Measurements from ENCODE around the gene CNGB1. TPM values are rescaled to one million over a fixed set of nuclear protein-coding genes. Genes with fewer than 3 reads are reported as not detected.

The CNGB1 gene
- polyA plus RNA-seq, 2 of the 4 experiments (the other 2 are of a cell fraction): 0.23 to 0.39 TPM

DNA sequence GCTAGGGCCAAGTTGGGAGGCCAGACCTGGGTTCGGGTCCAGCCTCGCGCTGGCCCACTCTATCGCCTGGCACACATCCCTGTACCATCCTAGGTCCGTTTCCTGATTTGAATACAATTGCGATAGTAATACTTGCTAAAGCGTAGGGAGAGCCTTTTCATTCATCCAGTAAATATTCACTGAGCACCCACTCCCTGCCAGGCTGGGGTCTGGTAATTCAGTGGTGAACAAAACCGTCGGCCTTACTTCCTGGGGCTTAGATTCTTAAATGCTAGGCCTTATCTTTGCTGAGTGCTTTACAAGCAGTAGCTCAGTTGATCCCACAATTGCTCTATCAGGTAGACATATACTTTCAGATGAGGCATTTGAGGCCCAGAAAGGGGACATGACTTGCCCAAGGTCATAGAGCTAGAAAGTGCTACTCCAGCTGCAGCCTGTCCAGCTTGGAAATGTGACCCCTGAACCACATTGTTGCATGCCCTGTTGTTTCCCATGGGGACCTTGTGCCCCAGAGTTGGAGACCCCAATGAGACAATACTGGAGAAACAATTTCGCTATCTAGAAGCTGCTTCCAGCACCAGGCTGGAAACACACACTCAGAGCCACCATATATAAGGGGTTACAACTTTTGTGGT lies 31.0 kb upstream of the CNGB1 start:
- Histone ChIP-seq H3K27ac (peak overlapping the region; percentile 98), H3K4me2 (peak overlapping the region; percentile 100), H3K9me3 (0 out of 3 replicates have a peak, but pooled peaks cover 3% of the 10 kb centered on the region), H3K4me3 (peak overlapping the region; percentile 99), H3K4me1 (peaks cover 41% of the 10 kb centered on the region)
- CTCF ChIA-PET: interaction anchor here (0.8 to 12.6 kb wide), 21 partner anchors 11 to 426 kb away, joined by 3 to 160 read pairs (median 6); no protein-coding TSS in a partner anchor
- ATAC-seq (peak in 1 of 2 experiments; percentile 3; a peak in 3 of 6 replicates), DNase-seq (ENCODE audit: low read depth in 1 of 2, low spot score in 1 of 2) (no peak), FAIRE-seq (no peak)
- POLR2A ChIA-PET: interaction anchor here (0.5 to 1.4 kb wide), 6 partner anchors 12 to 355 kb away, joined by 3 to 6 read pairs (median 4); no protein-coding TSS in a partner anchor
- WGBS (ENCODE audit: missing lambda C conversion rate): 39% methylated on average over 10 of the region's 10 CpGs
- TF ChIP-seq SMC3 (IDR thresholded peaks at IDR 0.05) (no peak), SREBF2 (IDR thresholded peaks at IDR 0.05) (no peak), EHF (CRISPR knock-in tag; IDR thresholded peaks at IDR 0.05) (no peak), CHD2 (IDR thresholded peaks at IDR 0.05; ENCODE audit: low read length, partially characterized antibody) (no peak), MAZ (IDR thresholded peaks at IDR 0.05; ENCODE audit: borderline replicate concordance, low read depth, low read length) (no peak), RCOR1 (IDR thresholded peaks at IDR 0.05; ENCODE audit: low read depth, low read length) (no peak), KDM1A (IDR thresholded peaks at IDR 0.05; ENCODE audit: low read depth) (no peak), POLR2AphosphoS2 (conservative IDR thresholded peaks at IDR 0.05; ENCODE audit: low read length) (no peak), JUN (IDR thresholded peaks at IDR 0.05) (no peak), MYC (IDR thresholded peaks at IDR 0.05; ENCODE audit: borderline replicate concordance, low read length) (no peak), HOXB5 (CRISPR knock-in tag; IDR thresholded peaks at IDR 0.05) (no peak), ESRRA (IDR thresholded peaks at IDR 0.05; ENCODE audit: borderline replicate concordance, low read length) (no peak), CHD4 (IDR thresholded peaks at IDR 0.05; ENCODE audit: borderline replicate concordance) (no peak)
- TF ChIP-seq, protein P1, sequence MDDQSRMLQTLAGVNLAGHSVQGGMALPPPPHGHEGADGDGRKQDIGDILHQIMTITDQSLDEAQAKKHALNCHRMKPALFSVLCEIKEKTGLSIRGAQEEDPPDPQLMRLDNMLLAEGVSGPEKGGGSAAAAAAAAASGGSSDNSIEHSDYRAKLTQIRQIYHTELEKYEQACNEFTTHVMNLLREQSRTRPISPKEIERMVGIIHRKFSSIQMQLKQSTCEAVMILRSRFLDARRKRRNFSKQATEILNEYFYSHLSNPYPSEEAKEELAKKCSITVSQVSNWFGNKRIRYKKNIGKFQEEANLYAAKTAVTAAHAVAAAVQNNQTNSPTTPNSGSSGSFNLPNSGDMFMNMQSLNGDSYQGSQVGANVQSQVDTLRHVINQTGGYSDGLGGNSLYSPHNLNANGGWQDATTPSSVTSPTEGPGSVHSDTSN (IDR thresholded peaks at IDR 0.05): no peak
- TF ChIP-seq, protein P2, sequence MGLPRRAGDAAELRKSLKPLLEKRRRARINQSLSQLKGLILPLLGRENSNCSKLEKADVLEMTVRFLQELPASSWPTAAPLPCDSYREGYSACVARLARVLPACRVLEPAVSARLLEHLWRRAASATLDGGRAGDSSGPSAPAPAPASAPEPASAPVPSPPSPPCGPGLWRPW (IDR thresholded peaks at IDR 0.05): no peak
- TF ChIP-seq, protein P3, sequence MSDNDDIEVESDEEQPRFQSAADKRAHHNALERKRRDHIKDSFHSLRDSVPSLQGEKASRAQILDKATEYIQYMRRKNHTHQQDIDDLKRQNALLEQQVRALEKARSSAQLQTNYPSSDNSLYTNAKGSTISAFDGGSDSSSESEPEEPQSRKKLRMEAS (IDR thresholded peaks at IDR 0.05): no peak

DNA sequence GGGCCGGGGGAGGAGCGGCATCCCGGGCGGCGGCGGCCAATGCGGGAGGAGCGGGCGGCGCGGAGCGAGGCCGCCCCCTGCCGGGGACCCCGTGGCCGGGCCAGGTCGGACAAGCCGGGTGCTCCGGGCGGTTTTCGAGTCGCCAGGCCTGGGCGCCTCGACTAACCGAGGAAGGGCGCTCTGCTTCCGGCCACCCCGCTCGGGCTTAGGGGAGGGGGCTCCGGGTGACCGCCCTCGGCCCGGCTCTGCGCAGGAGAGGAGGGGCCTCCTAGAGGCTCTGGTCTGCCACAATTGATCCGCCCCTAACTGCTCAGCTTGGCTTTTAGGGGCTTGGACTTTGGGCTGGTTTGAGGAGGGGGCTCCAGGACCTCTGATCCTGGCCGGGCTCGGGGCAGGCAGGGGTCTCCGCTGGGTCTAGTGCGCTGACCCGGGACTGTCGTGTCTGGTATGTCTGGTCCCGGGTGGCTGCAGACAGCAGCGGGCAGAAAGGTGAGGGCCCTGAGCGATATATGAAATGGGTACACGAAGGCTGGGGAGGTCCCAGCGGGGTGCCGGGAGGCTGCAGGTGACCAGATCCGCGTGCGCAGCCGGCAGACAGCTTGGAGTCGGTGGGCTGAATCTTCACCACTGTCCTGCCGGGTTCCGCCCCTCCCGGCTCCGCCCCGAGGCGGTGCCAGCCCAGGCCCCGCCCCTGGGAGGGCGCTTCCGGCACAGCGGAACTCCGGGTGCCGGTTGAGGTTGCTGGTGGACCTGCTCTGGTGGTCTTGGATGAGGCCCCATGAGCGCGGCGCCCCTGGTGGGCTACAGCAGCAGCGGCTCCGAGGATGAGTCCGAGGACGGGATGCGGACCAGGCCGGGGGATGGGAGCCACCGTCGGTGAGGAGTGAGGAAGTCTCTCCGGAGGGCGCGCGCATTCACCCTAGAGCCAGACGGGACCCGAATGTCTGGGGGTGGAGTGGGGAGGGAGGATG lies 30.1 kb upstream of the CNGB1 start, which contains the start of gene USB1:
Gene USB1, plus strand, starts transcription at position 702 of the 971 bp plus-strand sequence. Its CDS starts 77 bp downstream, at position 779.
- FAIRE-seq: peak; percentile 39
- WGBS (ENCODE audit: missing lambda C conversion rate): 1% methylated on average over 43 of the region's 81 CpGs
- TF ChIP-seq PHF8 (IDR thresholded peaks at IDR 0.05; ENCODE audit: borderline replicate concordance, low read depth) (peak; percentile 47; the same call in 1 of the 2 replicates), POLR2A (IDR thresholded peaks at IDR 0.05; ENCODE audit: low read length) (peak; percentile 90), NR3C1 (IDR thresholded peaks at IDR 0.05) (no peak), JUN (IDR thresholded peaks at IDR 0.05) (peak in 1 of 2 experiments; percentile 61; a peak in 4 of 5 replicates), CHD2 (IDR thresholded peaks at IDR 0.05; ENCODE audit: low read length, partially characterized antibody) (no peak), ZSCAN20 (CRISPR knock-in tag; IDR thresholded peaks at IDR 0.05) (no peak), RARB (CRISPR knock-in tag; IDR thresholded peaks at IDR 0.05) (no peak), EHF (CRISPR knock-in tag; IDR thresholded peaks at IDR 0.05) (no peak), TP53 (CRISPR knock-in tag; IDR thresholded peaks at IDR 0.05) (peak; percentile 72; the same call in 1 of the 2 replicates), RAD21 (conservative IDR thresholded peaks at IDR 0.05 in 1 of 2, IDR thresholded peaks at IDR 0.05 in 1 of 2) (peak; percentile 48 to 89; a peak in 4 of 5 replicates), KDM5A (IDR thresholded peaks at IDR 0.05) (no peak), SMC3 (IDR thresholded peaks at IDR 0.05) (peak; percentile 89), RFX5 (IDR thresholded peaks at IDR 0.05) (no peak), NPAS2 (CRISPR knock-in tag; IDR thresholded peaks at IDR 0.05; ENCODE audit: borderline replicate concordance) (peak; percentile 52; the same call in 1 of the 2 replicates), MAFK (IDR thresholded peaks at IDR 0.05; ENCODE audit: partially characterized antibody) (no peak), BHLHE40 (IDR thresholded peaks at IDR 0.05; ENCODE audit: low read depth, low read length) (peak; percentile 25; the same call in 1 of the 2 replicates), CEBPB (IDR thresholded peaks at IDR 0.05) (no peak)
- TF ChIP-seq, protein P4, sequence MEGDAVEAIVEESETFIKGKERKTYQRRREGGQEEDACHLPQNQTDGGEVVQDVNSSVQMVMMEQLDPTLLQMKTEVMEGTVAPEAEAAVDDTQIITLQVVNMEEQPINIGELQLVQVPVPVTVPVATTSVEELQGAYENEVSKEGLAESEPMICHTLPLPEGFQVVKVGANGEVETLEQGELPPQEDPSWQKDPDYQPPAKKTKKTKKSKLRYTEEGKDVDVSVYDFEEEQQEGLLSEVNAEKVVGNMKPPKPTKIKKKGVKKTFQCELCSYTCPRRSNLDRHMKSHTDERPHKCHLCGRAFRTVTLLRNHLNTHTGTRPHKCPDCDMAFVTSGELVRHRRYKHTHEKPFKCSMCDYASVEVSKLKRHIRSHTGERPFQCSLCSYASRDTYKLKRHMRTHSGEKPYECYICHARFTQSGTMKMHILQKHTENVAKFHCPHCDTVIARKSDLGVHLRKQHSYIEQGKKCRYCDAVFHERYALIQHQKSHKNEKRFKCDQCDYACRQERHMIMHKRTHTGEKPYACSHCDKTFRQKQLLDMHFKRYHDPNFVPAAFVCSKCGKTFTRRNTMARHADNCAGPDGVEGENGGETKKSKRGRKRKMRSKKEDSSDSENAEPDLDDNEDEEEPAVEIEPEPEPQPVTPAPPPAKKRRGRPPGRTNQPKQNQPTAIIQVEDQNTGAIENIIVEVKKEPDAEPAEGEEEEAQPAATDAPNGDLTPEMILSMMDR (IDR thresholded peaks at IDR 0.05): peak; percentile 77
- TF ChIP-seq, protein P5, sequence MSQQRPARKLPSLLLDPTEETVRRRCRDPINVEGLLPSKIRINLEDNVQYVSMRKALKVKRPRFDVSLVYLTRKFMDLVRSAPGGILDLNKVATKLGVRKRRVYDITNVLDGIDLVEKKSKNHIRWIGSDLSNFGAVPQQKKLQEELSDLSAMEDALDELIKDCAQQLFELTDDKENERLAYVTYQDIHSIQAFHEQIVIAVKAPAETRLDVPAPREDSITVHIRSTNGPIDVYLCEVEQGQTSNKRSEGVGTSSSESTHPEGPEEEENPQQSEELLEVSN (IDR thresholded peaks at IDR 0.05; ENCODE audit: borderline replicate concordance, low read depth): peak; percentile 29; the same call in 1 of the 2 replicates
- TF ChIP-seq, protein P3 (IDR thresholded peaks at IDR 0.05): peak; percentile 65

More for the DNA sequence above, 30.1 kb upstream of the CNGB1 start, which contains the start of gene USB1:
- DNase-seq (ENCODE audit: low read depth in 1 of 2, low spot score in 1 of 2) (peak; percentile 91 to 97), ATAC-seq (peak; percentile 84 to 93)
- H3K27ac ChIP-seq: peak within 1 kb of the TSS; percentile 98
- ChIA-PET POLR2A (interaction anchor here (0.6 to 1.4 kb wide), 5 partner anchors 11 to 209 kb away, joined by 3 to 6 read pairs (median 4); no protein-coding TSS in a partner anchor), CTCF (interaction anchor here (0.6 to 12.6 kb wide), 29 partner anchors 11 to 425 kb away, joined by 3 to 160 read pairs (median 4); no protein-coding TSS in a partner anchor)
- peak within 1 kb of the TSS; percentile 99 for H3K4me3 ChIP-seq
- peaks cover 41% of the 10 kb centered on the region for H3K4me1 ChIP-seq
- peak within 1 kb of the TSS; percentile 100 for H3K4me2 ChIP-seq
- H3K9me3 ChIP-seq: no peaks in the 10 kb centered on the region
